Sigmoid colon (tissue), 4 donors: ENCODE measurements around the gene DAGLA.
"Not testable (repeated sequence)": the region's sequence is repeated elsewhere in the genome, so short reads cannot be mapped to it uniquely, and the experiment has no call there.

Source experiments
- CTCF ChIP-seq, 4 experiments: fragments of 450-650 bp in 3 of 4; fragments of 200-600 bp in 1 of 4; IDR thresholded peaks; one replicate each; pipeline ENCODE4 v1.5.1; 2016 to 2019; ENCODE audit warnings: antibody characterized with exemption in 4 of 4, mild to moderate bottlenecking in 3 of 4, moderate library complexity in 2 of 4
- EP300 ChIP-seq, 4 donors: sonication (generic); formaldehyde crosslinking; IDR thresholded peaks; one replicate each; pipeline ENCODE4 v1.6.1; 2017; ENCODE audit warnings: antibody characterized with exemption in 4 of 4

GRCh38 chr11:61660997-61661396 is 19.2 kb upstream of the DAGLA start:
- TF ChIP-seq EP300, CTCF (IDR thresholded peaks at IDR 0.05): not testable (repeated sequence)
